Measurements from ENCODE around the gene CADM2.
"Not testable (repeated sequence)": the region's sequence is repeated elsewhere in the genome, so short reads cannot be mapped to it uniquely, and the experiment has no call there.

The CADM2 gene

DNA sequence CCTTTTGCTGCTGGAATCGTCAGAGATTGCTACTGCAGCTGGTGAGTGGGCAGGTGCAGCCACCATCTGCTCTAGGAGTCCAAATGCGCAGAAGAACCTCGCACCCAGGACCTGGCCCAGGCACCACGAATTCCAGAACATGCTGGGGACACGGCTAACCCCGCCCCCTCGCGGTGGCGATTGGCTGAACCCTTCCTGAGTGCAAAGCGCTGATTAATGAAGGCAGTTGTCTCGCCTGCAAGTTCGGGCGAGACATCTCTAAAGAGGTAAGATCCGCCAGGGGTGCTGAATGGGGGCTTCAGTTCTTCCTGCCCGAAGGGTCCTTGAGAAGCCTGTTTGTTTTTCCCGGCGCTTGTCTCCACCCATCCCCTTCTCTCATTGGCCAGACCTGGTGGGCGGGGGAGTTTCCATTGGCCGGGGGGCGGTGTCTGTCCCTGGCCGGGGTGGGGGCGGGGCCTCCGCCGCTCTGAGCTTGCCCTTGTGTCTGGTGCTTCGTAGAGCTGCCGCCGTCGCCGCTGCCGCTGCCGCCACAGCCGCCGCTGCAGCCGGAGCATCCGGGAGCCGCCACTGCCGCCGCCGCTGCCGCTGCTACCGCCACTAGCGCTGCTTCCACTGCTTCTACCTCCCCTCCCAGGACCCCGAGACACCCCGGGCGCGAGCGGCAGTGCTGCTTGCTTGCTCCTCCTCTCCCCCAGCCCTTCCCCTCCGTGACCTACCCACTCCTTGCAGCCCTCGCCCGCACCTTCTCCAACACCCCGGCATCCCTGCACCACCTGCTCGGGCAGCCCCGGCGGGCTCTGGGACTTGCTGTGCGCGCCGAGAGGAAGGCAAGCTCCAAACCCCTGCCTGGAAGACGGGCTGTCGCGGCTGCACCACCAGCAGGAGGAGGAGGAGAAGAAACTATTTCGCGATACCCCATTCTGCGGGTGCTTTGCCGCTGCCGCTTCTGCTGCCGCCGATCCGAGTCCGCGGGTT is at the start of gene CADM2:
Gene CADM2 (plus strand): TSS at position 495 of the 975 bp plus-strand sequence.
- DNase-seq (ENCODE audit: extremely low read depth, insufficient read length), result peak; percentile 44
- TF ChIP-seq, protein P1, sequence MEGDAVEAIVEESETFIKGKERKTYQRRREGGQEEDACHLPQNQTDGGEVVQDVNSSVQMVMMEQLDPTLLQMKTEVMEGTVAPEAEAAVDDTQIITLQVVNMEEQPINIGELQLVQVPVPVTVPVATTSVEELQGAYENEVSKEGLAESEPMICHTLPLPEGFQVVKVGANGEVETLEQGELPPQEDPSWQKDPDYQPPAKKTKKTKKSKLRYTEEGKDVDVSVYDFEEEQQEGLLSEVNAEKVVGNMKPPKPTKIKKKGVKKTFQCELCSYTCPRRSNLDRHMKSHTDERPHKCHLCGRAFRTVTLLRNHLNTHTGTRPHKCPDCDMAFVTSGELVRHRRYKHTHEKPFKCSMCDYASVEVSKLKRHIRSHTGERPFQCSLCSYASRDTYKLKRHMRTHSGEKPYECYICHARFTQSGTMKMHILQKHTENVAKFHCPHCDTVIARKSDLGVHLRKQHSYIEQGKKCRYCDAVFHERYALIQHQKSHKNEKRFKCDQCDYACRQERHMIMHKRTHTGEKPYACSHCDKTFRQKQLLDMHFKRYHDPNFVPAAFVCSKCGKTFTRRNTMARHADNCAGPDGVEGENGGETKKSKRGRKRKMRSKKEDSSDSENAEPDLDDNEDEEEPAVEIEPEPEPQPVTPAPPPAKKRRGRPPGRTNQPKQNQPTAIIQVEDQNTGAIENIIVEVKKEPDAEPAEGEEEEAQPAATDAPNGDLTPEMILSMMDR (IDR thresholded peaks at IDR 0.05; ENCODE audit: insufficient read depth, low read length, poor library complexity, severe bottlenecking), result no peak
- Histone ChIP-seq H3K27me3 (replicated peaks; ENCODE audit: control insufficient read depth, insufficient read depth, low read length) (no peaks in the 10 kb centered on the region; the same call in none of the 2 replicates), H3K36me3 (ENCODE audit: control insufficient read depth, insufficient read depth, low read length) (no peaks in the 10 kb centered on the region), H3K4me3 (replicated peaks; ENCODE audit: low read depth, low read length) (peak within 1 kb of the TSS; percentile 47)

DNA sequence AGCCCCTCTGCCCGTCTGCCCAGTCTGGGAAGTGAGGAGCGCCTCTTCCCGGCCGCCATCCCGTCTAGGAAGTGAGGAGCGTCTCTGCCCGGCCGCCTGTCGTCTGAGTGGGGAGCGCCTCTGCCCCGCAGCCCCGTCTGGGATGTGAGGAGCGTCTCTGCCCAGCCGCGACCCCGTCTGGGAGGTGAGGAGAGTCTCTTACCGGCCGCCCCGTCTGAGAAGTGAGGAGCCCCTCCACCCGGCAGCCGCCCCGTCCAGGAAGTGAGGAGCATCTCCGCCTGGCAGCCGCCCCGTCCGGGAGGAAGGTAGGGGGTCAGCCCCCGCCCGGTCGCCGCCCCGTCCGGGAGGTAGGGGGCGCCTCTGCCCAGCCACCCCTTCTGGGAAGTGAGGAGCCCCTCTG is 40.2 kb upstream of the CADM2 start:
- H3K4me3 ChIP-seq (replicated peaks; ENCODE audit: low read depth, low read length); H3K36me3 ChIP-seq (ENCODE audit: control insufficient read depth, insufficient read depth, low read length); DNase-seq (ENCODE audit: extremely low read depth, insufficient read length); H3K27me3 ChIP-seq (replicated peaks; ENCODE audit: control insufficient read depth, insufficient read depth, low read length): not testable (repeated sequence)

DNA sequence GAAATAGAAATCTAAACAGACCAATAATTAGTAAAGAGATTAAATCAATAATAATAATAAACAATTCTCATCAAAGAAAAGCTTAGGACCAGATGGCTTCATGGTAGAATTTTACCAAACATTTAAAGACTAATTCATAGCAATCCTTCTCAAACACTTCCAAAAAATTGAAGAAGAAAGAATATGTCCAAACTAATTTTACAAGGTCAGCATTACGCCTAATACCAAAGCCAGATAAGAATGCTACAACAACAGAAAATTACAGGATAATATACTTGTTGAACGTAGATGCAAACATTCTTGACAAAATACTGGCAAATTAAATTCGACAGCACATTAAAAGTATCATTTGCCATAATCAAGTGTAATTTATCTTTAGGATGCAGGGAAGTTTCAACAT is 36.1 kb upstream of the CADM2 start:
- H3K36me3 ChIP-seq (ENCODE audit: control insufficient read depth, insufficient read depth, low read length), result no peaks in the 10 kb centered on the region
- TF ChIP-seq, protein P1 (IDR thresholded peaks at IDR 0.05; ENCODE audit: insufficient read depth, low read length, poor library complexity, severe bottlenecking), result no peak
- no peak for DNase-seq (ENCODE audit: extremely low read depth, insufficient read length)
- H3K27me3 ChIP-seq (replicated peaks; ENCODE audit: control insufficient read depth, insufficient read depth, low read length), result no peaks in the 10 kb centered on the region
- H3K4me3 ChIP-seq (replicated peaks; ENCODE audit: low read depth, low read length), result no peak overlapping the region

DNA sequence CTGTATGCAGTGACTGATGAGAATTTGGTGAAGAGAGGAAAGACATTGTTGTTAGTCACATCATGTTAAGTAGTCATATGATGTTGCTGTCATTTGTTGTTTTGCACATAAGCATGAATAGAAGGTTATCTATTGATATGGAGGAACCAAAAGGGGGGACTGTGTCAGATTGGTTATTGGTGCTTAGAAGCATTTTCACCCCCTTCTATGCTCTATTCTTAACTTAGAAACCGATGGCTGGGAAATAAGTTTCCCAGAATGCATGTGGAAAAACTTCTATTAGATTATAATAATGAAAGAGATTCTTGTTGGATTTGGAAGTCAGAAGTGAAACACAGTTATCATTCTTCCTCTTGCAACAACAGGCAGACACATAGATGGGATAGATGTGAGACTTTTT is 33.2 kb upstream of the CADM2 start:
- H3K27me3 ChIP-seq (replicated peaks; ENCODE audit: control insufficient read depth, insufficient read depth, low read length), result no peaks in the 10 kb centered on the region
- TF ChIP-seq, protein P1 (IDR thresholded peaks at IDR 0.05; ENCODE audit: insufficient read depth, low read length, poor library complexity, severe bottlenecking), result no peak
- no peak for DNase-seq (ENCODE audit: extremely low read depth, insufficient read length)
- no peaks in the 10 kb centered on the region for H3K36me3 ChIP-seq (ENCODE audit: control insufficient read depth, insufficient read depth, low read length)
- H3K4me3 ChIP-seq (replicated peaks; ENCODE audit: low read depth, low read length), result no peak overlapping the region

DNA sequence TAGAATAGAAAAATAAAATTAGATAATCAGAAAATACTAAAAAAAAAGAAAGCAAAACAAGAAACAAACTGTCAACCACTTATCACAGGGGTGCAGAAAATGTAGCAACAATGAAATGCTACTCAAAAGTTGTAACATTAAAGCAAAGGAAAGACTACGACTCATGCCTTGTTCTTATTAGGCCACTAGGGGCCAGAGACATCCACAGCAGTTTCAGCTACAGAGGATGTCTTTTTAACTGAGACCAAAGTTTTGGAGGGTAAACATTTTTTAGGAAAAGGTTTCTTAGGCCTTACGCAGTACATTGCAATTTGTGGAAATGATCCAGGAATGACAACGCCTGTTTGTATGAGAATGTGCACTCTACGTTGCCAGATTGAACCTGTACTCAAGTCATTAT is 15.4 kb upstream of the CADM2 start:
- H3K4me3 ChIP-seq (replicated peaks; ENCODE audit: low read depth, low read length), result no peak overlapping the region
- no peaks in the 10 kb centered on the region for H3K27me3 ChIP-seq (replicated peaks; ENCODE audit: control insufficient read depth, insufficient read depth, low read length)
- no peaks in the 10 kb centered on the region for H3K36me3 ChIP-seq (ENCODE audit: control insufficient read depth, insufficient read depth, low read length)
- no peak for DNase-seq (ENCODE audit: extremely low read depth, insufficient read length)
- TF ChIP-seq, protein P1 (IDR thresholded peaks at IDR 0.05; ENCODE audit: insufficient read depth, low read length, poor library complexity, severe bottlenecking), result no peak

DNA sequence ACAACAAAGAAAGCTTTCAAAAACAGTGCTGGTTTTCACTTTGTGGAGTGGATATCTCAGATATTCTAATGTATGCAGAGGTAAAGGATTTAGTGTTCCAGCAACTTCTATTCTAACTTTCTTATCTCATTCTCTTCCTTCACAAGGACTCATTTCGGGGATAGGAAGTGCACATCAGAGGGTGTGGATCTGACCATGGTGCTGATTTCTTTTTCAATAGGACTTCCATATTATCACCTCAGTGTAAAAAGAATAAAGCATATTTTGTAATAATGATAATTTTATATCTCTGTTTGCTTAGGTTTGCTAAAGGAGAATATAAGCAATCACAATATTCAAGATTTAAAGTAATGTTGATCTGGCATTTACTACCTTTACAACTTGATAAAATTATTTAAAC is 12.5 kb upstream of the CADM2 start:
- H3K4me3 ChIP-seq (replicated peaks; ENCODE audit: low read depth, low read length), result no peak overlapping the region
- DNase-seq (ENCODE audit: extremely low read depth, insufficient read length), result no peak
- H3K36me3 ChIP-seq (ENCODE audit: control insufficient read depth, insufficient read depth, low read length), result no peaks in the 10 kb centered on the region
- no peaks in the 10 kb centered on the region for H3K27me3 ChIP-seq (replicated peaks; ENCODE audit: control insufficient read depth, insufficient read depth, low read length)
- TF ChIP-seq, protein P1 (IDR thresholded peaks at IDR 0.05; ENCODE audit: insufficient read depth, low read length, poor library complexity, severe bottlenecking), result no peak

Data from GM06990 (cell line).